GM12878 (cell line): Measurements from ENCODE around the gene ARL3. TPM values are rescaled to one million over a fixed set of nuclear protein-coding genes. Genes with fewer than 3 reads are reported as not detected.
A peak's percentile ranks its signal among the peaks of the same experiment; 100 is the strongest.

Experiments
- ATF7 ChIP-seq: fragments of 450-650 bp; IDR thresholded peaks from 2 replicates; pipeline ENCODE4 v1.6.1; 2016; ENCODE audit warnings: low read depth, mild to moderate bottlenecking
- BCL11A ChIP-seq: IDR thresholded peaks from 2 replicates; pipeline ENCODE4 v1.6.1; 2011; ENCODE audit warnings: low read depth, low read length
- BRCA1 ChIP-seq: IDR thresholded peaks from 2 replicates; pipeline ENCODE4 v1.6.1; 2011; ENCODE audit warnings: low read depth, low read length, improper control_type of control experiment
- CTCF ChIP-seq, 3 experiments: IDR thresholded peaks in 2 of 3; conservative IDR thresholded peaks in 1 of 3; 2 replicates each; pipeline ENCODE4 v1.5.1; 2011; ENCODE audit warnings: low read depth in 3 of 3, low read length in 3 of 3, mild to moderate bottlenecking in 3 of 3, control low read depth in 2 of 3, moderate library complexity in 2 of 3, inconsistent platforms in 1 of 3, mixed read lengths in 1 of 3; ENCODE audit not compliant: control insufficient read depth in 2 of 3, insufficient read depth in 1 of 3; ENCODE audit errors: extremely low read depth in 1 of 3
- HDAC2 ChIP-seq: fragments of 200-600 bp; sonication (generic); IDR thresholded peaks from 2 replicates; pipeline ENCODE4 v1.6.1; 2017
- IRF4 ChIP-seq: IDR thresholded peaks from 2 replicates; pipeline ENCODE4 v1.6.1; 2011; ENCODE audit warnings: low read depth, low read length
- RAD51 ChIP-seq: fragments of 450-650 bp; IDR thresholded peaks from 2 replicates; pipeline ENCODE4 v1.6.1; 2016; ENCODE audit warnings: moderate library complexity, mild to moderate bottlenecking, inconsistent platforms
- RB1 ChIP-seq: fragments of 450-650 bp; formaldehyde crosslinking; IDR thresholded peaks from 2 replicates; pipeline ENCODE4 v1.6.1; 2017; ENCODE audit warnings: mild to moderate bottlenecking, borderline replicate concordance
- SKIL ChIP-seq: fragments of 450-650 bp; IDR thresholded peaks from 2 replicates; pipeline ENCODE4 v1.6.1; 2017; ENCODE audit warnings: mild to moderate bottlenecking, low read depth, inconsistent platforms; ENCODE audit not compliant: poor library complexity, severe bottlenecking
- polyA plus RNA-seq, 11 experiments: library from polyadenylated mRNA; depleted of rRNA in 4 of 11; unstranded in 6 of 11; stranded (reverse) in 5 of 11; fragments of >200 nt; fragmentation: Nextera tagmentation in 4 of 11; fragmentation: Illumina TruSeq in 1 of 11; extraction: Ambion mirVana in 4 of 11; extraction: Trizol in 1 of 11; gene quantifications; 1 replicate in 1 of 11; 2 replicates in 10 of 11; pipeline versions ENCODE4 v1.2.1 to v1.2.3, GENCODE V29; 2011 to 2016; ENCODE audit warnings: inconsistent platforms in 2 of 11, missing spikeins in 2 of 11, low read depth in 1 of 11
- total RNA-seq, 4 experiments: library from RNA; depleted of rRNA in 3 of 4; stranded (reverse); fragments of >200 nt in 3 of 4; fragmentation: Illumina TruSeq in 1 of 4; extraction: Trizol in 1 of 4; gene quantifications; 2 replicates each; pipeline versions ENCODE4 v1.2.1 to v1.2.3, GENCODE V29; 2013 to 2021

The ARL3 gene
- total and polyA plus RNA-seq, 10 of the 15 experiments (the other 5 are each of a cell fraction or from before 2014, with no cell fraction given) = 4.9 to 26.1 (median 11.0) TPM

GRCh38 chr10:102675666-102676533, 38.3 kb downstream of the ARL3 start (continued):
- no peak for TF ChIP-seq RB1
- no peak for TF ChIP-seq BRCA1
- no peak for TF ChIP-seq IRF4
- 0 out of 2 replicates have a peak, but pooled peaks have one; percentile 16 for TF ChIP-seq BCL11A
- 0 out of 2 replicates have a peak, but pooled peaks have one; percentile 12 for TF ChIP-seq ATF7
- no peak for TF ChIP-seq HDAC2
- no peak for TF ChIP-seq CTCF (IDR thresholded peaks at IDR 0.05 in 2 of 3, conservative IDR thresholded peaks at IDR 0.05 in 1 of 3; ENCODE audit: control insufficient read depth in 2 of 3, extremely low read depth in 1 of 3, insufficient read depth in 1 of 3, low read depth in 3 of 3, low read length in 3 of 3)
- TF ChIP-seq RAD51 = no peak
- no peak for TF ChIP-seq SKIL
- TF ChIP-seq, all 136 proteins: peak for 9
